Ecto neural progenitor cell (in vitro differentiated cells): ENCODE results near the gene ZNF425.
"Not testable (repeated sequence)": the region's sequence is repeated elsewhere in the genome, so short reads cannot be mapped to it uniquely, and the experiment has no call there.

Source experiments
- DNase-seq: peaks from one replicate; pipeline ENCODE4 v3.0.0-alpha.2; 2018; ENCODE audit warnings: low spot score

The ZNF425 gene

GRCh38 chr7:149125863-149126661 lies at the start of gene ZNF425:
TSS of gene ZNF425 (minus strand) at chr7:149126324. CDS start at chr7:149126213, 111 bp downstream.
- peak; percentile 97 for DNase-seq

GRCh38 chr7:149175150-149175549 lies 49.0 kb upstream of the ZNF425 start:
- no peak for DNase-seq

- DNase-seq: no peak
These were observed 46.4 kb upstream of the ZNF425 start for GRCh38 chr7:149172534-149172920.

- no peak for DNase-seq
These were observed 45.9 kb upstream of the ZNF425 start for GRCh38 chr7:149171892-149172533.

- DNase-seq: no peak
These were observed 40.7 kb upstream of the ZNF425 start for GRCh38 chr7:149166630-149167352.

- no peak for DNase-seq
These were observed 40.0 kb upstream of the ZNF425 start for GRCh38 chr7:149166142-149166541.

- no peak for DNase-seq
These were observed 35.2 kb upstream of the ZNF425 start for GRCh38 chr7:149161241-149161848.

GRCh38 chr7:149156898-149157297 lies 30.8 kb upstream of the ZNF425 start:
- DNase-seq: no peak

GRCh38 chr7:149154056-149154455 lies 27.9 kb upstream of the ZNF425 start:
- no peak for DNase-seq

- DNase-seq: no peak
These were observed 27.2 kb upstream of the ZNF425 start for GRCh38 chr7:149153346-149153745.

- DNase-seq: no peak
These were observed 24.9 kb upstream of the ZNF425 start for GRCh38 chr7:149150981-149151380.

- DNase-seq: peak; percentile 71
These were observed 21.9 kb upstream of the ZNF425 start for GRCh38 chr7:149147752-149148653.

- DNase-seq: peak; percentile 88
These were observed 21.1 kb upstream of the ZNF425 start, which contains the start of gene ZNF398 for GRCh38 chr7:149147072-149147751. TSS of gene ZNF398 (plus strand) at chr7:149147453. CDS start at chr7:149147743, 290 bp downstream.

- no peak for DNase-seq
These were observed 19.1 kb upstream of the ZNF425 start for GRCh38 chr7:149145031-149145845.

- DNase-seq: not testable (repeated sequence)
These were observed 18.4 kb upstream of the ZNF425 start for GRCh38 chr7:149144436-149144922.

GRCh38 chr7:149141893-149142292 lies 15.8 kb upstream of the ZNF425 start:
- DNase-seq: no peak

- no peak for DNase-seq
These were observed 14.7 kb upstream of the ZNF425 start for GRCh38 chr7:149140831-149141230.

- no peak for DNase-seq
These were observed 10.0 kb upstream of the ZNF425 start for GRCh38 chr7:149136118-149136517.

- DNase-seq: no peak
These were observed 7.0 kb upstream of the ZNF425 start for GRCh38 chr7:149133028-149133710.
